ENCODE measurements around the gene HSPBP1.

HSPBP1 gene

GRCh38 chr19:55238030-55238429, 41.9 kb downstream of the HSPBP1 start:
- Histone ChIP-seq H3K9me3 (ENCODE audit: control insufficient read depth, low read length) (no peaks in the 10 kb centered on the region), H3K27me3 (ENCODE audit: control insufficient read depth, insufficient read depth, low read length, poor library complexity, severe bottlenecking) (no peaks in the 10 kb centered on the region), H3K36me3 (ENCODE audit: control insufficient read depth, insufficient read depth, low read length) (peaks cover 47% of the 10 kb centered on the region), H3K4me1 (ENCODE audit: control insufficient read depth, insufficient read depth, low read length) (no peaks in the 10 kb centered on the region), H3K27ac (ENCODE audit: insufficient read depth, low read depth, low read length, poor library complexity, severe bottlenecking) (no peak overlapping the region), H3K4me3 (ENCODE audit: insufficient read depth, low read depth, low read length) (no peak overlapping the region)
- WGBS, 2 experiments, result 95 to 97% methylated on average over 8 of the region's 8 CpGs

GRCh38 chr19:55232986-55233385, 46.9 kb downstream of the HSPBP1 start:
- H3K4me3 ChIP-seq (ENCODE audit: insufficient read depth, low read depth, low read length), result no peak overlapping the region
- no peaks in the 10 kb centered on the region for H3K9me3 ChIP-seq (ENCODE audit: control insufficient read depth, low read length)
- peaks cover 24% of the 10 kb centered on the region for H3K36me3 ChIP-seq (ENCODE audit: control insufficient read depth, insufficient read depth, low read length)
- H3K4me1 ChIP-seq (ENCODE audit: control insufficient read depth, insufficient read depth, low read length), result no peaks in the 10 kb centered on the region
- H3K27ac ChIP-seq (ENCODE audit: insufficient read depth, low read depth, low read length, poor library complexity, severe bottlenecking), result no peak overlapping the region
- H3K27me3 ChIP-seq (ENCODE audit: control insufficient read depth, insufficient read depth, low read length, poor library complexity, severe bottlenecking), result no peaks in the 10 kb centered on the region
- 89 to 95% methylated on average over 5 of the region's 5 CpGs for WGBS, 2 experiments

GRCh38 chr19:55232286-55232602, 47.7 kb downstream of the HSPBP1 start:
- Histone ChIP-seq H3K4me3 (ENCODE audit: insufficient read depth, low read depth, low read length) (no peak overlapping the region), H3K9me3 (ENCODE audit: control insufficient read depth, low read length) (no peaks in the 10 kb centered on the region), H3K36me3 (ENCODE audit: control insufficient read depth, insufficient read depth, low read length) (peaks cover 23% of the 10 kb centered on the region), H3K27me3 (ENCODE audit: control insufficient read depth, insufficient read depth, low read length, poor library complexity, severe bottlenecking) (no peaks in the 10 kb centered on the region), H3K4me1 (ENCODE audit: control insufficient read depth, insufficient read depth, low read length) (no peaks in the 10 kb centered on the region), H3K27ac (ENCODE audit: insufficient read depth, low read depth, low read length, poor library complexity, severe bottlenecking) (no peak overlapping the region)
- 93 to 95% methylated on average over 12 of the region's 12 CpGs for WGBS, 2 experiments

GRCh38 chr19:55231391-55232285, 48.3 kb downstream of the HSPBP1 start:
- 94 to 95% methylated on average over 30 of the region's 30 CpGs for WGBS, 2 experiments
- Histone ChIP-seq H3K27me3 (ENCODE audit: control insufficient read depth, insufficient read depth, low read length, poor library complexity, severe bottlenecking) (no peaks in the 10 kb centered on the region), H3K4me1 (ENCODE audit: control insufficient read depth, insufficient read depth, low read length) (no peaks in the 10 kb centered on the region), H3K36me3 (ENCODE audit: control insufficient read depth, insufficient read depth, low read length) (peaks cover 17% of the 10 kb centered on the region), H3K4me3 (ENCODE audit: insufficient read depth, low read depth, low read length) (no peak overlapping the region), H3K27ac (ENCODE audit: insufficient read depth, low read depth, low read length, poor library complexity, severe bottlenecking) (no peak overlapping the region), H3K9me3 (ENCODE audit: control insufficient read depth, low read length) (no peaks in the 10 kb centered on the region)

- Histone ChIP-seq H3K36me3 (ENCODE audit: control insufficient read depth, insufficient read depth, low read length) (peaks cover 9% of the 10 kb centered on the region), H3K27me3 (ENCODE audit: control insufficient read depth, insufficient read depth, low read length, poor library complexity, severe bottlenecking) (no peaks in the 10 kb centered on the region)
- WGBS, 2 experiments, result 96% methylated on average over 12 to 13 of the region's 13 CpGs
Measured at GRCh38 chr19:55230780-55231179, 49.1 kb downstream of the HSPBP1 start.

GRCh38 chr19:55230329-55230728, 49.6 kb downstream of the HSPBP1 start:
- no peaks in the 10 kb centered on the region for H3K9me3 ChIP-seq (ENCODE audit: control insufficient read depth, low read length)
- no peaks in the 10 kb centered on the region for H3K4me1 ChIP-seq (ENCODE audit: control insufficient read depth, insufficient read depth, low read length)
- H3K27ac ChIP-seq (ENCODE audit: insufficient read depth, low read depth, low read length, poor library complexity, severe bottlenecking), result no peak overlapping the region
- no peak overlapping the region for H3K4me3 ChIP-seq (ENCODE audit: insufficient read depth, low read depth, low read length)
- H3K36me3 ChIP-seq (ENCODE audit: control insufficient read depth, insufficient read depth, low read length), result peaks cover 8% of the 10 kb centered on the region
- H3K27me3 ChIP-seq (ENCODE audit: control insufficient read depth, insufficient read depth, low read length, poor library complexity, severe bottlenecking), result no peaks in the 10 kb centered on the region
- 88 to 90% methylated on average over 13 of the region's 13 CpGs for WGBS, 2 experiments

More at GRCh38 chr19:55230780-55231179, 49.1 kb downstream of the HSPBP1 start:
- Histone ChIP-seq H3K4me1 (ENCODE audit: control insufficient read depth, insufficient read depth, low read length) (no peaks in the 10 kb centered on the region), H3K27ac (ENCODE audit: insufficient read depth, low read depth, low read length, poor library complexity, severe bottlenecking) (no peak overlapping the region), H3K4me3 (ENCODE audit: insufficient read depth, low read depth, low read length) (no peak overlapping the region), H3K9me3 (ENCODE audit: control insufficient read depth, low read length) (no peaks in the 10 kb centered on the region)

- no peak overlapping the region for H3K4me3 ChIP-seq (ENCODE audit: insufficient read depth, low read depth, low read length)
- 91 to 93% methylated on average over 17 of the region's 17 CpGs for WGBS, 2 experiments
Measured at GRCh38 chr19:55229789-55230182, 50.1 kb downstream of the HSPBP1 start.

GRCh38 chr19:55229145-55229788, 50.6 kb downstream of the HSPBP1 start:
- Histone ChIP-seq H3K27ac (ENCODE audit: insufficient read depth, low read depth, low read length, poor library complexity, severe bottlenecking) (no peak overlapping the region), H3K4me1 (ENCODE audit: control insufficient read depth, insufficient read depth, low read length) (no peaks in the 10 kb centered on the region), H3K9me3 (ENCODE audit: control insufficient read depth, low read length) (no peaks in the 10 kb centered on the region), H3K27me3 (ENCODE audit: control insufficient read depth, insufficient read depth, low read length, poor library complexity, severe bottlenecking) (no peaks in the 10 kb centered on the region), H3K4me3 (ENCODE audit: insufficient read depth, low read depth, low read length) (no peak overlapping the region), H3K36me3 (ENCODE audit: control insufficient read depth, insufficient read depth, low read length) (peaks cover 8% of the 10 kb centered on the region)
- 93 to 95% methylated on average over 18 of the region's 18 CpGs for WGBS, 2 experiments

More at GRCh38 chr19:55229789-55230182, 50.1 kb downstream of the HSPBP1 start:
- no peaks in the 10 kb centered on the region for H3K27me3 ChIP-seq (ENCODE audit: control insufficient read depth, insufficient read depth, low read length, poor library complexity, severe bottlenecking)
- H3K9me3 ChIP-seq (ENCODE audit: control insufficient read depth, low read length), result no peaks in the 10 kb centered on the region
- no peak overlapping the region for H3K27ac ChIP-seq (ENCODE audit: insufficient read depth, low read depth, low read length, poor library complexity, severe bottlenecking)
- peaks cover 8% of the 10 kb centered on the region for H3K36me3 ChIP-seq (ENCODE audit: control insufficient read depth, insufficient read depth, low read length)
- no peaks in the 10 kb centered on the region for H3K4me1 ChIP-seq (ENCODE audit: control insufficient read depth, insufficient read depth, low read length)

- 94 to 95% methylated on average over 12 of the region's 12 CpGs for WGBS, 2 experiments
- H3K9me3 ChIP-seq (ENCODE audit: control insufficient read depth, low read length), result no peaks in the 10 kb centered on the region
- H3K4me1 ChIP-seq (ENCODE audit: control insufficient read depth, insufficient read depth, low read length), result no peaks in the 10 kb centered on the region
- H3K4me3 ChIP-seq (ENCODE audit: insufficient read depth, low read depth, low read length), result no peak within 1 kb of the TSS
- no peaks in the 10 kb centered on the region for H3K27me3 ChIP-seq (ENCODE audit: control insufficient read depth, insufficient read depth, low read length, poor library complexity, severe bottlenecking)
- peaks cover 8% of the 10 kb centered on the region for H3K36me3 ChIP-seq (ENCODE audit: control insufficient read depth, insufficient read depth, low read length)
- H3K27ac ChIP-seq (ENCODE audit: insufficient read depth, low read depth, low read length, poor library complexity, severe bottlenecking), result no peak within 1 kb of the TSS
Measured at GRCh38 chr19:55228403-55229031, 51.4 kb downstream of the HSPBP1 start, which contains the start of gene TMEM86B. TSS of gene TMEM86B (minus strand) at chr19:55228763. CDS start at chr19:55228741, 22 bp downstream.

- Histone ChIP-seq H3K27ac (ENCODE audit: insufficient read depth, low read depth, low read length, poor library complexity, severe bottlenecking) (no peak overlapping the region), H3K36me3 (ENCODE audit: control insufficient read depth, insufficient read depth, low read length) (peaks cover 8% of the 10 kb centered on the region), H3K27me3 (ENCODE audit: control insufficient read depth, insufficient read depth, low read length, poor library complexity, severe bottlenecking) (no peaks in the 10 kb centered on the region), H3K4me1 (ENCODE audit: control insufficient read depth, insufficient read depth, low read length) (no peaks in the 10 kb centered on the region), H3K4me3 (ENCODE audit: insufficient read depth, low read depth, low read length) (no peak overlapping the region), H3K9me3 (ENCODE audit: control insufficient read depth, low read length) (no peaks in the 10 kb centered on the region)
- 86% methylated on average over 17 of the region's 17 CpGs for WGBS, 2 experiments
Measured at GRCh38 chr19:55228015-55228391, 51.9 kb downstream of the HSPBP1 start.
